Stimulated activated CD4-positive, alpha-beta T cell treated with anti-CD3 and anti-CD28 coated beads, Interleukin-2, amount 100 ng/mL, for 4 hours (primary cell): ENCODE measurements around the gene KLHDC7B.

ENCODE experiments used
- DNase-seq: peaks from one replicate; pipeline ENCODE4 v3.0.0-alpha.2; 2020; ENCODE audit warnings: low read depth

Gene KLHDC7B

DNA sequence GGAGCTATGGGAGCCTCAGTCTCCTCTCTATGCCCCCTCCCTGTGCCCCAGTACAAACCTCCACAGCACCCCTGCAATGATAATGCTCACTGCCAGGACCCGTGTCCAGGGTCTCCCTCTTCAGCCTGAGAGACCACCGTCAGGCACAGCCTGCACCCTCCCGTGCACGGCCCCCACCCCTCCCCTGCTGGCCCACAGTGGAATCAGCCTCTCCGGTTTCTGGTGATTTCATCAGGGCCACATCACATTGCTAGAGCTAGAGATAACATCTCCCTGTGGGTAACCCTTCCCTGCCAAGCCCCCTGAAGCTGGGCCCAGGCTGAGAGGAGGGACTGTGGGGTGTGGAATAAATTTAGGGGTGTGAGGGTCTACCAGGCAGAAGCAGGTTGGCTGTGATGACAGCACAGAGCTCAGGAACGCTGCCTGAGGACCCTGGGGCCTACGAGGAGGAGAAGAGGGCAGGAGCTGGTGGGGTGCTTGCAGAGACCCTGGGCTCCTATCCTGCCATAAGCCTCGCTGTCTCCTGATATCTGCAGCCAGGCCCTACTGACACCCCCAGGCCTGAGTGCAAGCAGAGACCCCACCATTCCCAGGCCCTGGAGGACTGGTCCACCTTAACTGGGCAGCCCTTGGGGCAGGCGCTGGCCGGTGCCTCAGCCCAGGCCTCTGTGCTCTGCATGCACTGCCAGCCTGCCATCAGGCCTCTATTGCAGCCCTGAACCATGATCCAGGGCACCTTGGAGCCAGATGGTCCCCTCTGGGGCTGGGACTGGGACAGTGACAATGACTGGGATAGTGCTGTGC is at the start of gene KLHDC7B:
Gene KLHDC7B (plus strand): TSS at position 378 of the 804 bp plus-strand sequence. CDS start 345 bp downstream, at position 723.
- DNase-seq, result no peak

DNA sequence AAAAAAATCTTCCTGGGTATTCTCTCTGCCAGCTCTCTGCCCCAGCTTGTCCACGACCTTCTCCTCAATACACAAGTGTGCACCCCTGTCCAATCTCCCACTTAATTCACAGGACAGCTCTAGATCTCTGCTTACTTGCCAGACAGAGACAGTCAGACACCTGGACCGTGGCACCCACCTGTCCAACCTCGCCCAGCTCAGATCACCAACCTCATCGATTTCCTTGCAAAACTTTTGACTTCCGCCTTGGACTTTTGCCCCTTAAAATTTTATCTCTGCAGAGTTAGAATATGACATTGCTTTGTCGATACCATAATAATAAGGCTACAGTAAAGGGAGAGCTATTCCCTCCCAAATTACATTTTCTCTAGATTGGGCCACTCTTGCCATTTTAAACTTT is 48.6 kb upstream of the KLHDC7B start:
- DNase-seq, result no peak

DNA sequence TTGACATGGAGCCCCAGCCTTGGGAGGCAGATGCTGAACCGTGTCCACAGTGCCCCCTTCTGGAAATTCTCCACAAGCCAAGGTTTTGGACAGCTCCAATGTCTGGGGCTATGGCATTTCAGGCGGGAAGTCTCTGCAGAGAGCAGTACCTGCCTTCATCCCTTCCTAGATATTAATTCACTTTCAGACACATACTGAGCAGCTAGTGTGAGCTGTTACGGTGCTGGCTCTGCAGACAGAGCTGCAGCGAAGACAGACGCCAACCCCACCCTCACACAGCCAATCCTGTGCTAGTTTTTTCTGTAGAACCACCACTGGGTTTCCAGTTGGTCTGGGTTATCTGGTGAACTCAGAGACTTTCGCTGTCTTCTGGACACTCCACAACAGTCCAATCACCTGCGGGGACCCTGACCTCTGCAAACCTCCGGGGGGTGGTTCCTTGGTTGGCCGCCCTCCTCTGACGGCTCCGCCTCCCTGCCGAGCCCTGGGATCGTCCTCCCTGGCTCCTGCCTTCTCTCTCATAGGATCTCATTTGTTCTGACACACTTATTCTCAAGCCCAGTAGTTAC is 47.3 kb upstream of the KLHDC7B start:
- peak; percentile 57 for DNase-seq

DNA sequence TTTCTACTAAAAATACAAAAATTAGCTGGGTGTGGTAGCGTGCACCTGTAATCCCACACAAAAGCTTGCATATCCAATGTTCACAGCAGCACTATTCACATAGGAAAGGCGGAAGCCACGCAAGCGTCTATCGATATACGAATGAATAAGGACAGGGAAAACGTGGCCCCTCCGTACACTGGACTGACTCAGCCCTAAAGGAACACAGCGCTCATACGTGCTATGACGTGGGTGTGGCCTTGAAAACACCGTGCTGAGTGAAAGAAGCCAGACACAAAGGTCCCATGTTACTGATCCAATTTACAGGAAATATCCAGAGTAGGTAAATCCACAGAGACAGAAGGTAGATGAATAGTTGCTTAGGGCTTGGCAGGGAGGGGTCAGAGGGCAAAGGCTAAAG is 45.2 kb upstream of the KLHDC7B start:
- DNase-seq, result no peak

DNA sequence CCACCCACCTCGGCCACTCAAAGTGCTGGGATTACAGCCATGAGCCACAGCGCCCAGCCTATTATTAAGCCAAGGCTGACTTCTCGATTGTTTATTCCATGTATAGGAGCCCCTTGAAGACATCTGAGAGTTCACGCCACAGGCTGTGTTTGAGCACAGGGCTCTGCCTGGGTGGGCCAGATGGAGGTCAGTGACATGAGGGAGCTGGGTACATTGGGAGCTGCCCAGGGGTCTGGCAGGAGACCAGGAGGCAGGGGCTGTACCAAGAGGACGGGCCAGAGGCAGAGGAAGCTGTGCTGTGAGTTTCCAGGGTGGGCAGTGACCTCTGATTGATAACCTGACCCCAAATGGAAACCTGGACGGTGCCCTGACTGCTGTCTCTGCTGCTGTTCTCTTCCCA is 43.6 kb upstream of the KLHDC7B start:
- DNase-seq, result no peak

DNA sequence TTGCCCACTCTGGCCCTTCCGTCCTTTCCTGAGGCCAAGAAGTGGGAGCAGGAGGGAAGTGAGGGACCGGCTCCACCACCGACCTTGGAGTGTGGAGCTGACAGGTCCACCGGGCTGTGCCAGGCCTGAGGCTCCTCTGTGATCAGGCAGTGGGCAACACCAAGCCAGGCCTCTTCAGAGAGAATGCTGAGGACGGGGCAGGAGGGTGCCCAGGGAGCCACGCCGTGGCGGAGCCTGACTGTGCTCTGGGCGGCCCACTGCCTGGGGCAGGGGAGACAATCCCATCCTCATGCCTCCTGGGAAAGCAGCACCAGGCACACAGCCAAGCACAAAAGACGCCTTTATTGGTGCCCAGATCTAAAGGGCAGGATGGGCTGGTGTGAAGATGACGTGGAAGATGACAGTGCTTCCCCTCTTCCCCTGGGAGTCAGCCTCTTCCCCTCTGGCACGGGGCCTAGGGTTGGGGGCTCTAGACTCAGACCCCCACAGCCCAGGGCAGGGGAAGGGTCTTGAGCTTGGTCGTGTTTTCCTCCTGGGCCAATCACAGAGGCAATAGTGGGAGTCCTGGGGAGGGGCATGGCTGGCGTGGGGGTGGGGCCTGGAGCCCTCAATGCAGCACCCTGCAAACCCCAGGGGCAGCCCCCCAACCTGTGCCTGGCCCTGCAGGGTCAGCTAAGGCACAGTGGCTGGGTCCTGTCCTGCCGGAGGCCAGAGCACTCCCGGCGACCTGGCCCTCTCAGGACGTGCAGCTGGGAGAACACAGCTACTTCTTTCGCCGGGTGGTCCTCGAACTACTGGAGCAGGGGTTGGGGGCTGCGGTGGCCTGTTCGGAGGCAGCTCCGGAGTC is 42.8 kb upstream of the KLHDC7B start:
- DNase-seq, result no peak

DNA sequence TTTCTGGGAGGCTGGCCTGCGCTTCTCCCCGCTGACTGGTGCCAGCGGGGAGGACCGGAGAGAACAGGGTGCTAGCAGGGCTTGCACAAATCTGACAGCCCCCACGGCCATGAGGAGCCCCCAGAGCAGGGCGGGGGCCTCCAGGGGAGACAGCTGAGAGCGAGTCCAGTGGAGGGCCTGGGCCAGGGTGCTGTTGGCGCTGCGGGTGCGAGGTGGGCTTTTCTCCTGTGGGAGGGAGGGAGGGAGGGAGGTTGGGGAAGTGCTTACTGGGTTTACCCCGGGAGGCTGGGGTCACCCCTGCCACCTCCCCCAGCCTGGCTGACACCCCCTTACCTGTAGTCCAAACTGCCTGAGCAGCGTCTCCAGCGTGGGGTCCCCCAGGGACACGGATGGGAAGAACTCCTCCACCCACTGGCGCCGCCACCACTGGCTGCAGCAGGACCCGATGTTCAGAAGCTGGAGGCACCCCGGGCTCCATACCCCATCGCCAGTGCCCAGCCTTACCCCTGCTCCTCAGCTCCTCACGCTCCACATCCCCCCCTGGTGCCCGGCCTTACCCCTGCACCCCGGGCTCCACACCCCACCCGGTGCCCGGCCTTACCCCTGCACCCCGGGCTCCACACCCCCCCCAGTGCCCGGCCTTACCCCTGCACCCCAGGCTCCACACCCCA is 42.1 kb upstream of the KLHDC7B start:
- no peak for DNase-seq

DNA sequence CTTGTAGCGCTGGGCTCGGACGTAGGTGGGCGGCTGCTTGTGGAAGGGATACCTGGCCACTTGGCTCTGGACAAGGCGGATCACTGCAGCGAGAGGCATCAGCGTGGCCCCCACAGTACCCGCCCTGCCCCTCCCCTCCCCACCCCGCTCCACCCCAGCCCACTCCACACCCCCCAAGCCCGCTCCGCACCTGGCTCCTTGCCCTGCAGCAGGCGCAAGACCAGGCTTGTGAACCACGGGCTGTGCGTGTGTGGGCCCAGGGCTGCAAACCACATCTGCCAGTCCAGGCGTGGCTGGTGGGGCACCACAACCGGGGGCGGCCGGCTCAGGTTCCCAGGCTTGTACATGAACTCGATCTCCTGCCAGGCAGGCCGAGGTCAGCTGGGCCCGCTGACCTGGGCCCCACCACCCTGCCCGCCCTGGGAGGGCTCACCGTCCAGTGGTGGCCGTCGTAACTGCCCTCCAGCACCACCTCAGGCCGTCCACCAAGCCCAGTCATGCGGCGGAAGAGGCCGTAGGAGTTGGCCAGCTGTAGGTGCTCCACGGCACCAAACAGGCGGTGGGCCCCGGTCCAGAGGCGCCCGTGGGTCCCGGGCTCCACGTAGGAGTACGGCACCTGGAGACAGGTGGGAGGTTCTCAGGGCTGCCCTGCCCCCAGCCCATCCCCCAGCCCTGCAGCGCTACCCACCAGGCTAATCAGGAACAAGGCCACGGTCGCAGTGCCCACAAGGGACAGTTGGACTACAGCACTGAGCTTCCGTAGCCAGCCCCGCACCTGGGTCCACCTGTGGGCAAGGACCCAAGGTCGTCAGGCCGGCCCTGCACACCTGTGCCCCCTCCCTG is 41.1 kb upstream of the KLHDC7B start:
- no peak for DNase-seq

DNA sequence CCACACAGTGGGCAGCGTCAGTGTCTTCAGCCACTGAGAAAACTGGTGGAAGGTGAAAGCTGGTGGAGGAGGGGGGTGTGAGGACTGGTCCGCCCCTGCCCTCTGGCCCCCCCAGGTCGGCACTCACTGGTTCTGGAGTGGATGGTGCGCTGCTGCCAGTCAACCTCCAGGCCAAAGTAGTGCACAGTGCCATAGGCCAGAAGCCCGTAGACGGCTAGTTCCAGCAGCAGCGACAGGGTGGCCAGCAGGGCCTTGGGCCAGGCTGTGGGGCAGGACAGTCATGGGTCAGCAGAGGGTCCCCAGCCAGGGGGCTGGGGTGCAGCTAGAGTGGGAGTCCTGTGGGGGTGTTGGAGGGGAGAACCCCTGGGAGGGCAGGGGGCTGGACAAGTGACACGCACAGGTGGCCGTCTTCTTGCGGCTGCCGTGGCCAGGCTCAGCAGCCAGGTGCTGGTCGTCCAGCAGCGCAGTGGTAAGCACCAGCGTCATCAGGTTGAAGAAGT is 40.4 kb upstream of the KLHDC7B start:
- DNase-seq, result no peak

DNA sequence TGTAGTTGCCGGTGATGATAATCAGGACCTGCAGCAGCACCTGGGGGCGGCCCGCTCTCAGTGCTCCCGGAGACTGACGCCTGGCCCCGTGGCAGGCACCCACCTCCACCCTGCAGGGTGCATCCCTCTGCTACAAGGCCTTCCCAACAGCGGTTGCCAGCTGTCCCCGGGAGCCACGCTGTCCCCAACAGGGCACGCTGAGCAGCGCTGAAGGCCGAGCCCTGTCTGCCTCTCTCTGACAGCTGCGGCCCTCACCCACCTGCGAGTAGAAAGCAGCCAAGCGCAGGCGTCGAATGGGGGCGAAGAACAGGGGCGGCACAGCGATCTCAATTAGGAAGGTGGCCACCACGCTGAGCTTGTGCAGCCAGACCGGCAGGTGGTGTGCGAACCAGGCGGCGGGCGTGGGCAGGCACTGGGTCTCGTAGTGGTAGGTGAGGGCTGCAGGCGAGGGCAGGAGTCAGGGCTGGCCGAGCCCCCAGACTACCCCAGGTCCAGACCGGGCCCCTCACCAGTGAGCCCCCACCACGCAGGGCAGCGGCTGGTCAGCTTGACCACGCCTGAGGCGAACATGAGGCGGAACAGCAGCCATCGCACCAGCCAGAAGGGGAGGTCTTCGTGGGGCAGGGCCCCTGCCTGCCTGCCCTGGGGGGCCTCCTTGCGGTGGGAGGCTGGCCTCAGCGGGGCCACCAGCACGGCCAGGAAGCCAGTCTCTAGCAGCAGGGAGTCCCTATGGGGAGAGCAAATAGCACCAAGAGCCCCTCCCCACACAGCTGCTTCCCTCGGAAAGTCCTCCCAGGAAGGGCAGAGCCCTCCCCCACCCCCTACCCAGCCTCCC is 39.7 kb upstream of the KLHDC7B start:
- no peak for DNase-seq

DNA sequence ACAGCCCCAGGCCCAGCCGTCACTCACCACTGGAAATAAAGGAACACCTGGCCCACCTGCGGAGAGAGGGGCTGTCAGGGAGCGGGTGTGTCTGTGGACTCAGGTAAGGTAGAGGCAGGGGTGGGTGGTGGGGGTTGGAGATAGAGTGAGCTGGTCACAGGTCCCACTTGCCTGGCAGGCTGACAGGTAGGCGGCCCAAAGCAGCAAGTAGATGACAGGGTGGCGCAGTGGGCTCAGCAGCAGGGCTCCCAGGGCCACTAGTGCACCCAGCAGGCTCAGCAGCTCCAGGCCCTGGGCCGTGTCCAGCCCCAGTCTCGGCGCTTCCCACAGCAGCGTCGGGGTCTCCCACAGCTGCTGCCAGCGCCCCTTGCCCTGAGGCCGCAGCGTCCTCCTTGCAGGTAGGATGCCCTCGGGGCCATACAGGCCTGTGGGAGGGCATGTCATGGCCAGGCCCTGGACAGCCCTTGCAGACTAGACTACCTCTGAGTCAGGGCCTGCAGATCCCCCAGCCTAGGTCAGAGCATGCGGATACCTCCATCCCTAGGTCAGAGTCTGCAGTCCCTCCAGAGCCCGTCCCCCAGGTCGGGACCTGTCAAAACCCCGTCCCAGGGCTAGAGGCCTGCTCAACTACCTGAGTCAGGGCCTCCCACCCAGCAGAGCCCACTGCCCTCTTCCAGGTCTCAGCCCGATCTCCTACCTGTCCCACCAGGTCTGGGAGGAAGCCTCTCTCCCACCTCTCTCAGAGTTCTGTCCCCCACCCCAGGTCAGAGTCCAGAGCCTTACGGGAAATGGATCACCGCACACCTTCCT is 38.9 kb upstream of the KLHDC7B start:
- no peak for DNase-seq

DNA sequence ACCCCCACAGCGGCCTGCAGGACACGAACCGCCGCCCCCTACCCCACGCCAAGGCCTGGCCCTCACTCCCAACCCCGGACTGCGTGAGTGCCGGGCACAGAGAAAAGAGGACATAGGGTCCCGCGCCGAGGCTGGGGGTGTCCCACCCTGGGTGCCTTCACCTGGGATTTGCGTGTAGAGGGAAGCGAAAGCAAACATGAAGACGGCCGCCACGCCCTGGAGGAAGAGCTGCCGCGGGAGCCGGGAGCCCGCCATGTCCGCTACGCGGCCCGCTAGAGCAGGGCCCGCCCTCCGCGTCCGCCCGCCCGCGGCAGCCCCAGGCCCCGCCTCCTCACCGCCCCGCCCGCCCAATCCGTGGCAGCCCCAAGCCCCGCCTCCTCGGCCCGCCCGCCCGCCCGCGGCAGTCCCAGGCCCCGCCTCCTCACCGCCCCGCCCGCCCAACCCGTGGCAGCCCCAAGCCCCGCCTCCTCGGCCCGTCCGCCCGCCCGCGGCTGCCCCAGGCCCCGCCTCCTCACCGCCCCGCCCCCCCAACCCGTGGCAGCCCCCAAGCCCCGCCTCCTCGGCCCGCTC is 38.2 kb upstream of the KLHDC7B start, which contains the start of gene LMF2:
Gene LMF2 (minus strand): TSS at position 282 of the 570 bp plus-strand sequence. CDS start 27 bp downstream, at position 255.
- peak; percentile 90 for DNase-seq

DNA sequence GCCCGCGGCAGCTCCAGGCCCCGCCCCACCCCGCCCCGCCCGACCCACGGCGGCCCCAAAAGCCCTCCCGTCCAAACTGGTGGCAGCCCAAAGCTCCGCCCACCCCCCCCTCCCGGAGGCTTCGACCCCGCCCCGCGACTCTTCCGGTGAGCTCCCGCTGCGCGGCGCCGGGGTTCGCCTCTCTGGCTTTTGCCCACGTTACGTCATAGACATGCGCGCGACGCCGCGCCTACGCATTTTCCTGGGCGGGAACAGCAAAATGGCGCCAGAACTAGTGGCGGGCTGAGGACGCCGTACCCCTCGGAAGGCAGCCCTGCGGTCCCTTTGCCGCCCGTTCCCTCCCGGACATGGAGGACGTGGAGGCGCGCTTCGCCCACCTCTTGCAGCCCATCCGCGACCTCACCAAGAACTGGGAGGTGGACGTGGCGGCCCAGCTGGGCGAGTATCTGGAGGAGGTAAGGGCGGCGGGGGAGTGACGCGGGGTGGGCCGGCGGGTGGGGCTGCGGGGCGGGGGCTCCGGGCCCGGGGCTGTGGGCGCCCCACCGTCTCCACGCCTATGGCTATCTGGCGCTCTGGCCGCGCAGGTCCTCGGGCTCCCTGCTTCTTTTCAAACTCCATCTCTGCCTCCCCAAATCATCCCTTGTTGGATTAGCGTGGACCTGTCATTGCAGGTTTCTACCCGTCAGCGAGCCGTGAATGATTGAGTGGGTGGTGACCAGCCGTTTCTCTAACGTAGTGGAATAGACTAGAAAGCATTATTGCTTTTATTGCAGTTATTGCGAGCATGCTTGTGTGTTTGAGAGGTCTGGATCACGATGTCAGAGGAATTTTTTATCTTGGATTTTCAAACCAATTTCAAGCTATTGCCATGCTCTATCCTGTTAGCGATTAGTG is 37.5 kb upstream of the KLHDC7B start, which contains the start of gene NCAPH2:
Gene NCAPH2 (plus strand): TSS at position 234 of the 894 bp plus-strand sequence. CDS start 114 bp downstream, at position 348.
- peak; percentile 97 for DNase-seq

DNA sequence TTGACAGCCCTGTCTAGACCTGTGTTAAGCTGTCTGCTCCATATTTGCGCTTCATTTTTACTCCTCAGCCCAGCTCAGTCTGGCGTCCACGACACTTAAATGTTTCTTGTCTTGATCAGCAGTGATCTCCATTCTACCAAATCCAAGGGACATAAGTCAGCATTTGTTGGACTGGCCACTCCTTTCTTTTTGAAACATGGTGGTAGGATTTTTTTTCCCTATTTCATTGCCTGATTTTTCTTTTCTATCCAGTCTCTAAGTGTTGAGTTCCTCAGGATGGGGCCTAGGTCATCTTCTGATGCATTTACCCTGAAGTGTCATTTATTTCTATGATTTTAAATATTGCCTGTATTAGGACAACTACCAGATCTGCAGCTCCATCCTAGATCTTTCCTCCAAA is 36.8 kb upstream of the KLHDC7B start:
- DNase-seq, result no peak

DNA sequence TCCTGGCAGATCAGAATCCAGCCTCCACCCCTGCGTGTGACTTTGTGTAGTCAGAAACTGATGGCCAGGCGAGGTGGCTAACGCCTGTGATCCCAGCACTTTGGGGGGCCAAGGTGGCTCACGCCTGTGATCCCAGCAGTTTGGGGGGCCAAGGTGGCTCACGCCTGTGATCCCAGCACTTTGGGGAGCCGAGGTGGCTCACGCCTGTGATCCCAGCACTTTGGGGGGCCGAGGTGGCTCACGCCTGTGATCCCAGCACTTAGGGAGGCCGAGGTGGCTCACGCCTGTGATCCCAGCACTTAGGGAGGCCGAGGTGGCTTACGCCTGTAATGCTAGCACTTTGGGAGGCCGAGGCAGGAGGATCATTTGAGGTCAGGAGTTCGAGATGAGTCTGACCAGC is 32.5 kb upstream of the KLHDC7B start:
- no peak for DNase-seq

DNA sequence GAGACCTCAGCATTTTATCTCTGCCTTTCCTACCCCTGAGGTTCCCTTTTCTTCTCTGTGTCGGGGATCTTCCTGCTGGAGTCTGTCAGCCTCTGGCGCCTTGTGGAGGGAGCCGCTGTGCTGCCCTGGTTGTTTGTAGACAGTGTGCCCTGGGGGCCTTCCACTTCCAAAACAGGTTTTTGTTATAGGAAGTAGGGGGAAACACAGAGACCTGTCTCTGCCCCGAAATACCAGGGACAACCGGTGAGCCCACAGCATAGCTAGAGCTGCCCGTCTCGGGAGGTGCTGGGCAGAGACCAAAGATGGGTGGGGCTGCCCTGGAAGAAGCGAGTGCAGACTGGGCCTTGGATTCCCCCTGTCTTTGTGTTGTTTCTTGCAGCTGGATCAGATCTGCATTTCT is 29.6 kb upstream of the KLHDC7B start:
- no peak for DNase-seq

DNA sequence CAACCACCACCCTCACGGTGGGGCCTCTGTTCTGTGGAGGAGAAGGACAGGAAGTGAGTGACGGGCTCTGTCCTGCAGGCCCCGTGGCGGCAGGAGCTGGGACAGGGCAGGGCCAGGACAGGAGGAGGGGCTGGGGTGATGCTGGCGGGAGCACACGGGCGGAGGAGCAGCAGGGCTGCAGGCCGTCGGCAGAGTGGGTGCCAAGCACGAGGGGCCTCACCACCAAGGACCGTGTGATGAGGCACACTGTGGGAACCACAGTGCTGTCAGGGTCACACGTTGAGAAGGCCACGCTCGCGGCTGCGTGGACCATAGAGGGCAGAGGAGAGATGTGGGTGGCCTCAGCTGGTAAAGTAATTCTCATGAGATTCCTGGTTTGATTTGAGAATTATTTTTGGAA is 28.8 kb upstream of the KLHDC7B start:
- DNase-seq, result no peak
